HepG2 (cell line): ENCODE data around the gene CREB3. TPM values are rescaled to one million over a fixed set of nuclear protein-coding genes. Genes with fewer than 3 reads are reported as not detected.

Experiments
- ATAC-seq: fragments of 200-7000 bp; cut with Tn5 transposase; 3 replicates; pipeline ENCODE4 v1.9.1; 2020; ENCODE audit warnings: mild to moderate bottlenecking, moderate library complexity
- BruUV-seq: library from RNA; stranded (reverse); fragments of 400-500 nt; replicated peaks from 2 replicates; lab custom pipeline; 2021; lab: Mats Ljungman, UMichigan
- CTCF ChIA-PET: fragments of 300-600 bp; formaldehyde crosslinking; extraction: SDS; loops from one replicate; lab custom pipeline; 2021; ENCODE audit warnings: low total read pairs, inconsistent platforms, low intra/inter-chr PET ratio; lab: Yijun Ruan, JAX
- POLR2A ChIA-PET: fragments of 350-600 bp; sonication (Branson Sonifier 250); formaldehyde crosslinking; loops from one replicate; lab custom pipeline; 2020; ENCODE audit warnings: antibody characterized with exemption, inconsistent platforms; lab: Yijun Ruan, JAX
- DNase-seq: peaks from one replicate; pipeline ENCODE4 v3.0.0-alpha.2; 2015; ENCODE audit warnings: low spot score
- FAIRE-seq: peaks from 3 replicates; lab custom pipeline; 2011; peaks lifted over from hg19 to GRCh38; lab: Jason Lieb, UNC
- H2AFZ ChIP-seq: one replicate; pipeline ENCODE4 v1.6.1; 2011; ENCODE audit warnings: low read length, inconsistent platforms
- H3K27ac ChIP-seq: fragments of 300-600 bp; 3 replicates; pipeline ENCODE4 v1.8.0; 2011; ENCODE audit warnings: mixed run types, mild to moderate bottlenecking, mixed read lengths, low read length, inconsistent platforms; ENCODE audit not compliant: insufficient read depth; ENCODE audit errors: extremely low read length
- H3K27me3 ChIP-seq, 2 experiments: fragments of 200-600 bp in 1 of 2; 2 replicates in 1 of 2; 3 replicates in 1 of 2; pipeline versions ENCODE4 v1.6.0 to v1.8.0; 2011; ENCODE audit warnings: low read length in 2 of 2, mild to moderate bottlenecking in 2 of 2, moderate library complexity in 2 of 2, inconsistent platforms in 1 of 2; ENCODE audit not compliant: insufficient read depth in 2 of 2, control insufficient read depth in 1 of 2
- H3K36me3 ChIP-seq, 2 experiments: fragments of 200-600 bp in 1 of 2; replicated peaks in 1 of 2; 2 replicates in 1 of 2; 3 replicates in 1 of 2; pipeline versions ENCODE4 v1.5.1 to v1.8.0; 2011; ENCODE audit warnings: low read length in 2 of 2, inconsistent platforms in 1 of 2; ENCODE audit not compliant: insufficient read depth in 2 of 2, control insufficient read depth in 1 of 2
- H3K4me1 ChIP-seq: 2 replicates; pipeline ENCODE4 v1.5.1; 2012; ENCODE audit warnings: low read length, inconsistent platforms; ENCODE audit not compliant: insufficient read depth
- H3K4me2 ChIP-seq: 2 replicates; pipeline ENCODE4 v1.6.0; 2011; ENCODE audit warnings: low read depth, low read length, inconsistent platforms
- H3K4me3 ChIP-seq, 3 experiments: fragments of 200-600 bp in 1 of 3; sonication (generic), shearing (Covaris generic) in 1 of 3; replicated peaks in 1 of 3; 2 replicates each; pipeline ENCODE4 v1.5.1; 2011 to 2016; ENCODE audit warnings: low read length in 3 of 3, inconsistent platforms in 2 of 3, low read depth in 2 of 3, mild to moderate bottlenecking in 2 of 3, control low read depth in 1 of 3, mixed read lengths in 1 of 3; ENCODE audit not compliant: insufficient read depth in 1 of 3
- H3K79me2 ChIP-seq: one replicate; pipeline ENCODE4 v1.6.1; 2011; ENCODE audit warnings: low read length, inconsistent platforms; ENCODE audit not compliant: insufficient read depth
- H3K9ac ChIP-seq: 2 replicates; pipeline ENCODE4 v1.6.0; 2011; ENCODE audit warnings: mild to moderate bottlenecking, low read depth, low read length, inconsistent platforms; ENCODE audit not compliant: insufficient read depth
- H3K9me3 ChIP-seq: 2 replicates; pipeline ENCODE4 v1.5.1; 2012; ENCODE audit warnings: mild to moderate bottlenecking, low read length
- H4K20me1 ChIP-seq: 2 replicates; pipeline ENCODE4 v1.6.0; 2011; ENCODE audit warnings: inconsistent platforms, mild to moderate bottlenecking, low read length, moderate library complexity; ENCODE audit not compliant: insufficient read depth
- E2F1 ChIP-seq: sonication (generic); formaldehyde crosslinking; IDR thresholded peaks from 2 replicates; pipeline ENCODE4 v1.5.0; 2020; ENCODE audit warnings: missing genetic modification reagents
- PITX1 ChIP-seq: sonication (generic); formaldehyde crosslinking; IDR thresholded peaks from 2 replicates; pipeline ENCODE4 v1.5.1; 2020; ENCODE audit warnings: mild to moderate bottlenecking, missing genetic modification reagents
- RFX5 ChIP-seq: IDR thresholded peaks from 2 replicates; pipeline ENCODE4 v1.6.1; 2011; ENCODE audit warnings: low read depth, low read length, improper control_type of control experiment
- RFXANK ChIP-seq: IDR thresholded peaks from 2 replicates; pipeline ENCODE4 v1.6.1; 2016
- RFXAP ChIP-seq: sonication (generic); formaldehyde crosslinking; IDR thresholded peaks from 2 replicates; pipeline ENCODE4 v1.4.0; 2020; ENCODE audit warnings: missing genetic modification reagents, borderline replicate concordance
- WGBS: methylation state at CpG from one replicate; pipeline ENCODE4 v1.1.6; 2017; ENCODE audit warnings: low lambda C conversion rate; 5-methylcytosine and 5-hydroxymethylcytosine counted together
- in situ Hi-C: cut with HindIII; loops from 2 replicates; pipeline ENCODE4 v1.10.0; 2017; ENCODE audit warnings: low pct_unique_long_range_greater_than_20kb; ENCODE audit not compliant: extremely low pct_ligation_motif_present
- intact Hi-C: fragments of 100-400 bp; cut with micrococcal nuclease; formaldehyde crosslinking; loops from one replicate; pipeline ENCODE4 v1.10.0; 2022; ENCODE audit not compliant: unreplicated experiment
- polyA plus RNA-seq, 8 experiments: library from polyadenylated mRNA; depleted of rRNA in 3 of 8; stranded (reverse) in 7 of 8; unstranded in 1 of 8; fragments of >200 nt; fragmentation: Illumina TruSeq in 4 of 8; extraction: Trizol in 4 of 8; gene quantifications; 2 replicates each; pipeline versions ENCODE4 v1.2.1 to v1.2.3, GENCODE V29; 2011 to 2016; ENCODE audit warnings: low read depth in 4 of 8, missing spikeins in 1 of 8, mixed read lengths in 1 of 8; ENCODE audit not compliant: insufficient read depth in 1 of 8
- total RNA-seq, 5 experiments: library from RNA; depleted of rRNA; stranded (reverse); fragments of >200 nt; fragmentation: Illumina TruSeq; extraction: Trizol; gene quantifications; 2 replicates each; pipeline ENCODE4 v1.2.3, GENCODE V29; 2016; ENCODE audit warnings: low read depth in 1 of 5
- TF ChIP-seq, protein P1 (sequence below): sonication (generic); formaldehyde crosslinking; IDR thresholded peaks from 2 replicates; pipeline ENCODE4 v1.5.0; 2020; ENCODE audit warnings: missing genetic modification reagents

The CREB3 gene
- total and polyA plus RNA-seq, 2 of the 13 experiments (the other 11 are each of a cell fraction or from before 2014, with no cell fraction given), result 11.1 to 34.2 TPM

GRCh38 chr9:35726931-35727330 lies 5.5 kb upstream of the CREB3 start:
- BruUV-seq, result no TSS peak
- TF ChIP-seq PITX1 (no peak), RFXANK (peak; percentile 98), E2F1 (CRISPR knock-in tag) (no peak), RFXAP (CRISPR knock-in tag) (peak; percentile 97), RFX5 (peak; percentile 98)
- TF ChIP-seq, protein P1, sequence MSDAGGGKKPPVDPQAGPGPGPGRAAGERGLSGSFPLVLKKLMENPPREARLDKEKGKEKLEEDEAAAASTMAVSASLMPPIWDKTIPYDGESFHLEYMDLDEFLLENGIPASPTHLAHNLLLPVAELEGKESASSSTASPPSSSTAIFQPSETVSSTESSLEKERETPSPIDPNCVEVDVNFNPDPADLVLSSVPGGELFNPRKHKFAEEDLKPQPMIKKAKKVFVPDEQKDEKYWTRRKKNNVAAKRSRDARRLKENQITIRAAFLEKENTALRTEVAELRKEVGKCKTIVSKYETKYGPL (CRISPR knock-in tag), result no peak
- TF ChIP-seq, all 625 proteins: peak for 3
- Histone ChIP-seq H3K9ac (no peak overlapping the region), H3K9me3 (no peaks in the 10 kb centered on the region), H3K4me1 (peaks cover 52% of the 10 kb centered on the region), H3K27ac (peak overlapping the region; percentile 77), H3K36me3 (peaks cover 19 to 42% of the 10 kb centered on the region in 2 experiments), H3K4me3 (no peak overlapping the region), H3K4me2 (0 out of 2 replicates have a peak overlapping the region, but pooled peaks have one; percentile 98), H2AFZ (no peak overlapping the region), H3K27me3 (no peaks in the 10 kb centered on the region; a peak in 1 of 5 replicates), H3K79me2 (peaks cover 53% of the 10 kb centered on the region), H4K20me1 (peaks cover 30% of the 10 kb centered on the region)
- 0 out of 3 replicates have a peak, but pooled peaks have one; percentile 5 for ATAC-seq
- POLR2A ChIA-PET, result interaction anchor here (1.1 to 3.5 kb wide), 11 partner anchors 9 to 88 kb away, joined by 3 to 44 read pairs (median 9); partner anchors contain the start of genes ARHGEF39, CCDC107, GBA2 and HINT2
- no peak for FAIRE-seq
- intact Hi-C loops (no loop called here), in situ Hi-C loops (loop anchor here (5.0 kb wide), 1 partner anchor 60 kb away; the partner anchor contains the start of gene ARHGEF39)
- CTCF ChIA-PET, result no interaction called here
- DNase-seq, result peak; percentile 35
- WGBS, result 96% methylated on average over 3 of the region's 3 CpGs
